HG03064 (cell line): Measurements from ENCODE around the gene RAB36.

Source experiments
- ATAC-seq: cut with Tn5 transposase; IDR thresholded peaks from one replicate; pipeline ENCODE4 v1.9.1; 2021; ENCODE audit warnings: low read depth; ENCODE audit not compliant: unreplicated experiment

The RAB36 gene

GRCh38 chr22:23180301-23180892 lies 35.1 kb downstream of the RAB36 start, which contains the start of gene BCR:
Gene BCR (plus strand): TSS chr22:23180509. CDS start chr22:23180961, 452 bp downstream.
- ATAC-seq: no peak

- ATAC-seq: no peak
Measured at GRCh38 chr22:23180893-23181720, 35.8 kb downstream of the RAB36 start.

- no peak for ATAC-seq
Measured at GRCh38 chr22:23181721-23182308, 36.5 kb downstream of the RAB36 start.

GRCh38 chr22:23182309-23183060 lies 37.2 kb downstream of the RAB36 start:
- ATAC-seq: no peak

- no peak for ATAC-seq
Measured at GRCh38 chr22:23183061-23183698, 37.9 kb downstream of the RAB36 start.

GRCh38 chr22:23184100-23184763 lies 39.0 kb downstream of the RAB36 start:
- ATAC-seq: no peak

- no peak for ATAC-seq
Measured at GRCh38 chr22:23184764-23185113, 39.5 kb downstream of the RAB36 start.

- ATAC-seq: no peak
Measured at GRCh38 chr22:23187211-23187610, 41.9 kb downstream of the RAB36 start.

GRCh38 chr22:23187871-23188700 lies 42.8 kb downstream of the RAB36 start:
- ATAC-seq: no peak

- no peak for ATAC-seq
Measured at GRCh38 chr22:23190526-23190925, 45.2 kb downstream of the RAB36 start.

GRCh38 chr22:23192133-23192532 lies 46.9 kb downstream of the RAB36 start:
- no peak for ATAC-seq

- ATAC-seq: no peak
Measured at GRCh38 chr22:23192558-23192957, 47.3 kb downstream of the RAB36 start.

GRCh38 chr22:23193196-23193827 lies 48.0 kb downstream of the RAB36 start:
- ATAC-seq: no peak

- no peak for ATAC-seq
Measured at GRCh38 chr22:23193882-23194281, 48.6 kb downstream of the RAB36 start.

- no peak for ATAC-seq
Measured at GRCh38 chr22:23196165-23196564, 50.9 kb downstream of the RAB36 start.

GRCh38 chr22:23197836-23198235 lies 52.6 kb downstream of the RAB36 start:
- ATAC-seq: no peak

GRCh38 chr22:23199159-23199558 lies 53.9 kb downstream of the RAB36 start:
- ATAC-seq: no peak

- no peak for ATAC-seq
Measured at GRCh38 chr22:23200898-23201297, 55.6 kb downstream of the RAB36 start.
